HEK293 (cell line): ENCODE measurements around the gene KCNB1.

Experiments
- CTCF ChIA-PET: fragments of 350-600 bp; formaldehyde crosslinking; extraction: SDS; loops from one replicate; lab custom pipeline; 2021; ENCODE audit warnings: antibody characterized with exemption; lab: Yijun Ruan, JAX
- POLR2A ChIA-PET: fragments of 300-600 bp; formaldehyde crosslinking; extraction: SDS; loops from one replicate; lab custom pipeline; 2020; ENCODE audit warnings: antibody characterized with exemption, inconsistent platforms; lab: Yijun Ruan, JAX
- H3K27ac ChIP-seq: fragments of 200-500 bp; sonication (Bioruptor generic); 2 replicates; pipeline ENCODE4 v1.5.1; 2014; ENCODE audit warnings: low read depth, low read length, control low read depth, inconsistent platforms; ENCODE audit errors: extremely low read depth
- H3K36me3 ChIP-seq, 2 experiments: fragments of 200-500 bp in 1 of 2; sonication (Bioruptor generic) in 1 of 2; 1 replicate in 1 of 2; 2 replicates in 1 of 2; pipeline ENCODE4 v1.5.1; 2014 to 2017; ENCODE audit warnings: inconsistent platforms in 2 of 2, low read length in 2 of 2; ENCODE audit not compliant: control insufficient read depth in 2 of 2, insufficient read depth in 1 of 2
- H3K4me1 ChIP-seq: fragments of 200-500 bp; sonication (Bioruptor generic); 2 replicates; pipeline ENCODE4 v1.5.1; 2014; ENCODE audit warnings: mild to moderate bottlenecking, low read length, inconsistent platforms; ENCODE audit not compliant: control insufficient read depth, insufficient read depth
- H3K4me3 ChIP-seq: 2 replicates; pipeline ENCODE4 v1.5.1; 2011; ENCODE audit warnings: low read depth, mild to moderate bottlenecking, control low read depth, low read length, moderate library complexity
- H3K9me3 ChIP-seq: fragments of 200-500 bp; sonication (Bioruptor generic); 2 replicates; pipeline ENCODE4 v1.5.1; 2014; ENCODE audit warnings: low read depth, low read length, inconsistent platforms; ENCODE audit not compliant: control insufficient read depth, insufficient read depth
- ELK4 ChIP-seq: IDR thresholded peaks from 2 replicates; pipeline ENCODE4 v1.6.1; 2011; ENCODE audit warnings: mild to moderate bottlenecking, low read depth, low read length, borderline replicate concordance
- FEZF1 ChIP-seq: fragments of 450-650 bp; formaldehyde crosslinking; IDR thresholded peaks from 2 replicates; pipeline ENCODE4 v1.5.1; 2016; ENCODE audit warnings: missing biosample characterization, missing genetic modification characterization
- HOXD13 ChIP-seq: sonication (generic); formaldehyde crosslinking; IDR thresholded peaks from 2 replicates; pipeline ENCODE4 v1.8.0; 2022; ENCODE audit warnings: missing genetic modification reagents, borderline replicate concordance
- KLF10 ChIP-seq: fragments of 450-650 bp; IDR thresholded peaks from 2 replicates; pipeline ENCODE4 v1.5.1; 2018; ENCODE audit warnings: missing biosample characterization, mild to moderate bottlenecking, missing genetic modification characterization
- KLF7 ChIP-seq: fragments of 450-650 bp; formaldehyde crosslinking; IDR thresholded peaks from 2 replicates; pipeline ENCODE4 v1.5.1; 2016; ENCODE audit warnings: missing biosample characterization, missing genetic modification characterization, borderline replicate concordance
- MEIS1 ChIP-seq: sonication (generic); formaldehyde crosslinking; IDR thresholded peaks from 2 replicates; pipeline ENCODE4 v1.8.1; 2022; ENCODE audit warnings: missing genetic modification reagents, mild to moderate bottlenecking, borderline replicate concordance
- PRDM6 ChIP-seq: fragments of 450-650 bp; formaldehyde crosslinking; IDR thresholded peaks from 2 replicates; pipeline ENCODE4 v1.5.1; 2017; ENCODE audit warnings: missing biosample characterization, missing genetic modification characterization
- YY2 ChIP-seq: fragments of 450-650 bp; formaldehyde crosslinking; IDR thresholded peaks from 2 replicates; pipeline ENCODE4 v1.5.1; 2016; ENCODE audit warnings: missing biosample characterization, missing genetic modification characterization
- ZBTB20 ChIP-seq: fragments of 450-650 bp; formaldehyde crosslinking; IDR thresholded peaks from 2 replicates; pipeline ENCODE4 v1.5.1; 2016; ENCODE audit warnings: missing biosample characterization, missing genetic modification characterization
- ZEB2 ChIP-seq: fragments of 450-650 bp; formaldehyde crosslinking; IDR thresholded peaks from 2 replicates; pipeline ENCODE4 v1.5.1; 2016; ENCODE audit warnings: missing biosample characterization, missing genetic modification characterization
- ZFHX2 ChIP-seq: fragments of 450-650 bp; formaldehyde crosslinking; conservative IDR thresholded peaks from 2 replicates; pipeline ENCODE4 v1.5.1; 2016; ENCODE audit warnings: missing biosample characterization, missing genetic modification characterization
- ZNF146 ChIP-seq: fragments of 450-650 bp; formaldehyde crosslinking; IDR thresholded peaks from 2 replicates; pipeline ENCODE4 v1.5.1; 2016; ENCODE audit warnings: missing biosample characterization, missing genetic modification characterization
- ZNF214 ChIP-seq: fragments of 450-650 bp; formaldehyde crosslinking; IDR thresholded peaks from 2 replicates; pipeline ENCODE4 v1.5.1; 2017; ENCODE audit warnings: missing biosample characterization, mild to moderate bottlenecking, missing genetic modification characterization, borderline replicate concordance
- ZNF239 ChIP-seq: fragments of 450-650 bp; formaldehyde crosslinking; IDR thresholded peaks from 2 replicates; pipeline ENCODE4 v1.5.1; 2016; ENCODE audit warnings: missing biosample characterization, missing genetic modification characterization
- ZNF292 ChIP-seq: fragments of 450-650 bp; formaldehyde crosslinking; IDR thresholded peaks from 2 replicates; pipeline ENCODE4 v1.5.1; 2016; ENCODE audit warnings: low read depth, missing biosample characterization, missing genetic modification characterization, borderline replicate concordance
- ZNF302 ChIP-seq: fragments of 450-650 bp; formaldehyde crosslinking; IDR thresholded peaks from 2 replicates; pipeline ENCODE4 v1.5.1; 2016; ENCODE audit warnings: missing biosample characterization, missing genetic modification characterization, low read depth
- ZNF311 ChIP-seq: fragments of 450-650 bp; formaldehyde crosslinking; IDR thresholded peaks from 2 replicates; pipeline ENCODE4 v1.5.1; 2017; ENCODE audit warnings: missing biosample characterization, missing genetic modification characterization, borderline replicate concordance
- ZNF362 ChIP-seq: fragments of 450-650 bp; formaldehyde crosslinking; IDR thresholded peaks from 2 replicates; pipeline ENCODE4 v1.5.1; 2016; ENCODE audit warnings: missing biosample characterization, missing genetic modification characterization
- ZNF624 ChIP-seq: fragments of 450-650 bp; formaldehyde crosslinking; IDR thresholded peaks from 2 replicates; pipeline ENCODE4 v1.5.1; 2017; ENCODE audit warnings: missing biosample characterization, missing genetic modification characterization
- ZNF654 ChIP-seq: fragments of 450-650 bp; formaldehyde crosslinking; IDR thresholded peaks from 2 replicates; pipeline ENCODE4 v1.5.1; 2016; ENCODE audit warnings: low read depth, missing biosample characterization, missing genetic modification characterization
- ZNF658 ChIP-seq: fragments of 450-650 bp; formaldehyde crosslinking; IDR thresholded peaks from 2 replicates; pipeline ENCODE4; 2016; ENCODE audit warnings: missing biosample characterization, missing genetic modification characterization
- ZNF707 ChIP-seq: fragments of 450-650 bp; formaldehyde crosslinking; IDR thresholded peaks from 2 replicates; pipeline ENCODE4 v1.5.1; 2016; ENCODE audit warnings: missing biosample characterization, missing genetic modification characterization
- ZNF776 ChIP-seq: fragments of 450-650 bp; formaldehyde crosslinking; IDR thresholded peaks from 2 replicates; pipeline ENCODE4 v1.5.0; 2017; ENCODE audit warnings: missing biosample characterization, missing genetic modification characterization, borderline replicate concordance
- ZNF791 ChIP-seq: fragments of 450-650 bp; formaldehyde crosslinking; IDR thresholded peaks from 2 replicates; pipeline ENCODE4 v1.5.1; 2016; ENCODE audit warnings: missing biosample characterization, missing genetic modification characterization
- ZNF837 ChIP-seq: fragments of 450-650 bp; formaldehyde crosslinking; IDR thresholded peaks from 2 replicates; pipeline ENCODE4 v1.5.1; 2016; ENCODE audit warnings: missing biosample characterization, missing genetic modification characterization
- ZNF843 ChIP-seq: fragments of 450-650 bp; formaldehyde crosslinking; IDR thresholded peaks from 2 replicates; pipeline ENCODE4 v1.5.1; 2016; ENCODE audit warnings: missing biosample characterization, missing genetic modification characterization
- TF ChIP-seq, protein P1 (sequence below): fragments of 450-650 bp; formaldehyde crosslinking; IDR thresholded peaks from 2 replicates; pipeline ENCODE4 v1.5.1; 2016; ENCODE audit warnings: missing biosample characterization, missing genetic modification characterization
- TF ChIP-seq, protein P2 (sequence below): fragments of 450-650 bp; formaldehyde crosslinking; IDR thresholded peaks from 2 replicates; pipeline ENCODE4 v1.5.1; 2016; ENCODE audit warnings: missing biosample characterization, missing genetic modification characterization

The KCNB1 gene

GRCh38 chr20:49405062-49405683, 77.3 kb downstream of the KCNB1 start (continued):
- TF ChIP-seq ZNF214 (tag by site-specific recombination), result no peak

DNA sequence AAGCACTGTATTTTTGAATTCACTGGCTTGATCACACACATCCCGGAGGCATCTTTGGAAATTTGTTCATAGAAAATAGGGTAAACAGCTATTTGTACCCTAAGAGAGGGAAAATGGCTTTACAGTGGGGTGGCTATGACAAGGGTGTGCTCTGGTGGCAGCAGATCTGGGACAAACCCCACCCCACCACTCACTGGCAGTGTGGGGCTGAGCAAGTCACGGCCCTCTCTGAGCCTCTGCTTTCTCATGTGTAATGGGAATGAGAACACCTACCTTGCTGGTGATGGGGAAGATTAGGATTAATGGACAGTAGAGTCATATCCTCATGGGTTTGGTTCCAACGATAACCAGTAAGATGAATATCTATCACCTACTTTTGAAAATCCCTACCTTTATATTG, 78.0 kb downstream of the KCNB1 start:
- POLR2A ChIA-PET, result no interaction called here
- no peak overlapping the region for H3K27ac ChIP-seq

GRCh38 chr20:49403911-49404310, 78.6 kb downstream of the KCNB1 start:
- no peaks in the 10 kb centered on the region for H3K9me3 ChIP-seq
- ChIA-PET POLR2A (no interaction called here), CTCF (no interaction called here)
- TF ChIP-seq PRDM6 (tag by site-specific recombination) (no peak), ZBTB20 (tag by site-specific recombination) (no peak), FEZF1 (tag by site-specific recombination) (no peak), ZNF776 (tag by site-specific recombination) (no peak), ZNF624 (tag by site-specific recombination) (no peak), ZNF146 (tag by site-specific recombination) (no peak), ZNF311 (tag by site-specific recombination) (no peak)
- TF ChIP-seq, protein P1, sequence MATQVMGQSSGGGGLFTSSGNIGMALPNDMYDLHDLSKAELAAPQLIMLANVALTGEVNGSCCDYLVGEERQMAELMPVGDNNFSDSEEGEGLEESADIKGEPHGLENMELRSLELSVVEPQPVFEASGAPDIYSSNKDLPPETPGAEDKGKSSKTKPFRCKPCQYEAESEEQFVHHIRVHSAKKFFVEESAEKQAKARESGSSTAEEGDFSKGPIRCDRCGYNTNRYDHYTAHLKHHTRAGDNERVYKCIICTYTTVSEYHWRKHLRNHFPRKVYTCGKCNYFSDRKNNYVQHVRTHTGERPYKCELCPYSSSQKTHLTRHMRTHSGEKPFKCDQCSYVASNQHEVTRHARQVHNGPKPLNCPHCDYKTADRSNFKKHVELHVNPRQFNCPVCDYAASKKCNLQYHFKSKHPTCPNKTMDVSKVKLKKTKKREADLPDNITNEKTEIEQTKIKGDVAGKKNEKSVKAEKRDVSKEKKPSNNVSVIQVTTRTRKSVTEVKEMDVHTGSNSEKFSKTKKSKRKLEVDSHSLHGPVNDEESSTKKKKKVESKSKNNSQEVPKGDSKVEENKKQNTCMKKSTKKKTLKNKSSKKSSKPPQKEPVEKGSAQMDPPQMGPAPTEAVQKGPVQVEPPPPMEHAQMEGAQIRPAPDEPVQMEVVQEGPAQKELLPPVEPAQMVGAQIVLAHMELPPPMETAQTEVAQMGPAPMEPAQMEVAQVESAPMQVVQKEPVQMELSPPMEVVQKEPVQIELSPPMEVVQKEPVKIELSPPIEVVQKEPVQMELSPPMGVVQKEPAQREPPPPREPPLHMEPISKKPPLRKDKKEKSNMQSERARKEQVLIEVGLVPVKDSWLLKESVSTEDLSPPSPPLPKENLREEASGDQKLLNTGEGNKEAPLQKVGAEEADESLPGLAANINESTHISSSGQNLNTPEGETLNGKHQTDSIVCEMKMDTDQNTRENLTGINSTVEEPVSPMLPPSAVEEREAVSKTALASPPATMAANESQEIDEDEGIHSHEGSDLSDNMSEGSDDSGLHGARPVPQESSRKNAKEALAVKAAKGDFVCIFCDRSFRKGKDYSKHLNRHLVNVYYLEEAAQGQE, result no peak

More for the DNA sequence above, 78.0 kb downstream of the KCNB1 start:
- Histone ChIP-seq H3K4me1 (no peaks in the 10 kb centered on the region), H3K4me3 (no peak overlapping the region), H3K36me3 (no peaks in the 10 kb centered on the region), H3K9me3 (no peaks in the 10 kb centered on the region)
- CTCF ChIA-PET, result interaction anchor here (0.7 to 0.8 kb wide), 2 partner anchors 23 to 70 kb away, joined by 3 to 4 read pairs; no protein-coding TSS in a partner anchor
- TF ChIP-seq ZNF302 (tag by site-specific recombination) (no peak), ZNF239 (tag by site-specific recombination) (no peak), ZNF791 (no peak), ZNF707 (tag by site-specific recombination) (no peak), ELK4 (no peak), KLF10 (tag by site-specific recombination) (no peak), ZNF837 (tag by site-specific recombination) (no peak), ZNF362 (tag by site-specific recombination) (no peak), MEIS1 (CRISPR knock-in tag) (no peak), ZNF658 (no peak), ZEB2 (tag by site-specific recombination) (no peak), ZNF624 (tag by site-specific recombination) (no peak), YY2 (tag by site-specific recombination) (no peak), ZNF843 (tag by site-specific recombination) (no peak), KLF7 (tag by site-specific recombination) (no peak), ZFHX2 (tag by site-specific recombination) (no peak), HOXD13 (CRISPR knock-in tag) (no peak), ZNF654 (tag by site-specific recombination) (no peak), ZNF292 (tag by site-specific recombination) (no peak)
- TF ChIP-seq, protein P2, sequence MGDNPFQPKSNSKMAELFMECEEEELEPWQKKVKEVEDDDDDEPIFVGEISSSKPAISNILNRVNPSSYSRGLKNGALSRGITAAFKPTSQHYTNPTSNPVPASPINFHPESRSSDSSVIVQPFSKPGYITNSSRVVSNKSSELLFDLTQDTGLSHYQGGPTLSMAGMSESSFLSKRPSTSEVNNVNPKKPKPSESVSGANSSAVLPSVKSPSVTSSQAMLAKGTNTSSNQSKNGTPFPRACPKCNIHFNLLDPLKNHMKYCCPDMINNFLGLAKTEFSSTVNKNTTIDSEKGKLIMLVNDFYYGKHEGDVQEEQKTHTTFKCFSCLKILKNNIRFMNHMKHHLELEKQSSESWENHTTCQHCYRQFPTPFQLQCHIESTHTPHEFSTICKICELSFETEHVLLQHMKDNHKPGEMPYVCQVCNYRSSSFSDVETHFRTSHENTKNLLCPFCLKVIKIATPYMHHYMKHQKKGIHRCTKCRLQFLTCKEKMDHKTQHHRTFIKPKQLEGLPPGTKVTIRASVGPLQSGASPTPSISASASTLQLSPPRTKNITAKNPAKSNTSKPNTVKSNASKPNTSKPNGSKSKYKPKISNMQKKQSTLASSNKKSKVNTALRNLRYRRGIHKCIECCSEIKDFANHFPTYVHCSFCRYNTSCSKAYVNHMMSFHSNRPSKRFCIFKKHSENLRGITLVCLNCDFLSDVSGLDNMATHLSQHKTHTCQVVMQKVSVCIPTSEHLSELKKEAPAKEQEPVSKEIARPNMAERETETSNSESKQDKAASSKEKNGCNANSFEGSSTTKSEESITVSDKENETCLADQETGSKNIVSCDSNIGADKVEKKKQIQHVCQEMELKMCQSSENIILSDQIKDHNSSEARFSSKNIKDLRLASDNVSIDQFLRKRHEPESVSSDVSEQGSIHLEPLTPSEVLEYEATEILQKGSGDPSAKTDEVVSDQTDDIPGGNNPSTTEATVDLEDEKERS (tag by site-specific recombination), result no peak

More at GRCh38 chr20:49403911-49404310, 78.6 kb downstream of the KCNB1 start:
- Histone ChIP-seq H3K36me3 (no peaks in the 10 kb centered on the region), H3K4me3 (no peak overlapping the region), H3K27ac (no peak overlapping the region), H3K4me1 (no peaks in the 10 kb centered on the region)
